Measurements from ENCODE around the gene SERPINA5. TPM values are rescaled to one million over a fixed set of nuclear protein-coding genes. Genes with fewer than 3 reads are reported as not detected.

Gene SERPINA5
- total RNA-seq, 4 donors from 2014 or later: not detected

DNA sequence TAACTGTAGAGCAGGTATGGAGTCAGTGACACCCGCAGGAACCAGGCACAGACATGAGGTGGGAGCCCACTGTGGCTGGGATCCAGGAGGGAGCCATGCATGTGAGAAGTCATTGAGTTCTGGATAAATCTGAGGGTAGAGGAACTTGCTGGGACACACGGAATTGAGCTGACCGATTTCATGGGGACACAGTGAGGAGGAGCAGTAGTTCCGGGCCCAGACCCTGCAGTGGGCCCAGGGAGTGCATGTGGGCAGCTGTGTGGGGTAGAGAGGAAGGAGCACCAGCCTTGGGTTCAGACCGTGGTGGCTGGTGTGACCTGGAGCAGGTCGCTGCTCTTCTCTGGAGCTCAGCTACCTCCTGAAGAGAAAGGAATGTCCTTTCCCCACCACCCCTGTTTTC is 39.4 kb downstream of the SERPINA5 start:
- Histone ChIP-seq H3K9me3 (peaks cover 0 to 16% (median 0%) of the 10 kb centered on the region in 4 donors), H3K36me3 (no peaks in the 10 kb centered on the region), H3K4me3 (no peak overlapping the region), H3K27me3 (no peaks in the 10 kb centered on the region), H3K27ac (no peak overlapping the region), H3K4me1 (no peaks in the 10 kb centered on the region)
- DNase-seq: no peak
- TF ChIP-seq POLR2A (IDR thresholded peaks at IDR 0.05): no peak
- TF ChIP-seq, protein P1, sequence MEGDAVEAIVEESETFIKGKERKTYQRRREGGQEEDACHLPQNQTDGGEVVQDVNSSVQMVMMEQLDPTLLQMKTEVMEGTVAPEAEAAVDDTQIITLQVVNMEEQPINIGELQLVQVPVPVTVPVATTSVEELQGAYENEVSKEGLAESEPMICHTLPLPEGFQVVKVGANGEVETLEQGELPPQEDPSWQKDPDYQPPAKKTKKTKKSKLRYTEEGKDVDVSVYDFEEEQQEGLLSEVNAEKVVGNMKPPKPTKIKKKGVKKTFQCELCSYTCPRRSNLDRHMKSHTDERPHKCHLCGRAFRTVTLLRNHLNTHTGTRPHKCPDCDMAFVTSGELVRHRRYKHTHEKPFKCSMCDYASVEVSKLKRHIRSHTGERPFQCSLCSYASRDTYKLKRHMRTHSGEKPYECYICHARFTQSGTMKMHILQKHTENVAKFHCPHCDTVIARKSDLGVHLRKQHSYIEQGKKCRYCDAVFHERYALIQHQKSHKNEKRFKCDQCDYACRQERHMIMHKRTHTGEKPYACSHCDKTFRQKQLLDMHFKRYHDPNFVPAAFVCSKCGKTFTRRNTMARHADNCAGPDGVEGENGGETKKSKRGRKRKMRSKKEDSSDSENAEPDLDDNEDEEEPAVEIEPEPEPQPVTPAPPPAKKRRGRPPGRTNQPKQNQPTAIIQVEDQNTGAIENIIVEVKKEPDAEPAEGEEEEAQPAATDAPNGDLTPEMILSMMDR (IDR thresholded peaks at IDR 0.05): no peak

DNA sequence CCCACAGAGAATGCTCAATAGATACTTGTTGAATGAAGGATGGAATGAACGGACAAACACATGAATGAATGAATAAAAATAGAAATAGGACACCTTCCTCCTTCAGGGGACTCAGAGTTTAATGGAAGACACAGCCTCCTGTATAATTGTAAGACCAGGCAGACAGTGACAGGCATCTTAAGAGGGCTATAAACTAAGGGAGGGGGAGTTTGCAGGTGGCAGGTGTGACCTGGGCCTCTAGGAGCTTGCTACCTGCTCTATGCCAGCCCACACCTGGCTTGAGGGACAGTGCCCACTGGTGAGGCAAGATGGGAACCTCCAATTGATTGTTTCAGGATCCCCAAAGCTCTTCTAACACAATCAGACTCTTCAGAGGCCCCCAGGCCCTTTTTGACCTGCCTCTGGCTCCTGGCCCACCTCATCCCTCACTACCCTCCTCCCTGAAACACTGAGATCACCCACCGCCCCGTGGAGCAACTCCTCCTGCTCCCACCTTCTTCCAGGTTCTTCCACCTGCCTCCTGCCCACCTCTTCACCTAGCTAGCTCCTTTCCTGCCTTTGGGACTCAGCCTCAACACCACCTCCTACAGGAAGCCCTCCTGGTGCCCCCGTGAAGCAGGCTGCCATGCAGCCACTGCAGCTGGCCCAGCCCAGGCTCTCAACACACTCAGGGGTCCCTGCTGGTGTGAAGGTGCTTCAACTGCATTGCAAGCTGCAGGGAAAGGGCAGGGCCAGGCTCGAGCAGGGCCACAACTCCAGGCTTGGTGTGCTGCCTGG is 40.3 kb downstream of the SERPINA5 start:
- no peak overlapping the region for H3K27ac ChIP-seq
- no peak for DNase-seq
- H3K27me3 ChIP-seq: no peaks in the 10 kb centered on the region
- no peaks in the 10 kb centered on the region for H3K4me1 ChIP-seq
- H3K4me3 ChIP-seq: no peak overlapping the region
- no peaks in the 10 kb centered on the region for H3K36me3 ChIP-seq
- TF ChIP-seq, protein P1 (IDR thresholded peaks at IDR 0.05): no peak
- no peak for TF ChIP-seq POLR2A (IDR thresholded peaks at IDR 0.05)
- H3K9me3 ChIP-seq: peaks cover 0 to 16% (median 0%) of the 10 kb centered on the region in 4 donors

DNA sequence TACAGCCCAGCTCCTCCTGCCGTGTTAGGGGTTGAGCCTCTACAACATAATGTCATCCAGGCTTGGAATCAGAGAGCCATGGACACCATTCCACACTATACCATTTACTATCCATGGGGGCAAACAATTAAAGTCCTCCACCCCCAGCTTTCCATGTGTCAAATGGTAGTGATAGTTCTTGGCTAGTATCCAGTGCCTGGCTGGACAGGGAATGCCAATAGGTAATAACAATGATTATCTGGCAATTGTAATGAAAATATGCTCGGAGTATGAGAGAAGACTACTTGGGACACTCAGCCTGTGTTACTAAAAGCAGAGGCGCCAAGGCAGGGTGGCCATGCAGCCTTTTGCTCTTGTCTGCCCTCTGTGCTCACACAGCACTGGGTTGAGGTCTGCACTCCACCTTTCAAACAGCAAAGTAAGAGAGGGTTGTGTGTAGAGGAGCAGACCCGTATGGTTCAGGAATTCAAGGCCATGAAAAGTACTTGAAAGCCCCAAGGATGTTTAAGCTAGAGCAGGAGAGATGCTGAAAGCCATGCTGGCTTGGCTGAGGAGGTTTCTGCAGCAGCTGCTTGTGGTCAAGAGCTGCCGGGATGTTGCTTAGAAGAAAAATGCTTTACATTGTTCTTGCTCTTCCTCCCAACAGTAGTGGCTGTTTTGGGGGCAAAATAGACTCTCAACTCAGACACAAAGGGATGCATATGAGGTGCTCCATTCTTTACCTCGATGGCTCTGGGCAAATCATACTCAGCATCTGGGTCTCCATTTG is 41.6 kb downstream of the SERPINA5 start:
- TF ChIP-seq POLR2A (IDR thresholded peaks at IDR 0.05): no peak
- TF ChIP-seq, protein P1 (IDR thresholded peaks at IDR 0.05): no peak
- DNase-seq: no peak
- H3K4me3 ChIP-seq: no peak overlapping the region
- no peaks in the 10 kb centered on the region for H3K27me3 ChIP-seq
- H3K27ac ChIP-seq: no peak overlapping the region
- H3K4me1 ChIP-seq: no peaks in the 10 kb centered on the region
- H3K9me3 ChIP-seq: peaks cover 0 to 12% (median 0%) of the 10 kb centered on the region in 4 donors
- H3K36me3 ChIP-seq: no peaks in the 10 kb centered on the region

DNA sequence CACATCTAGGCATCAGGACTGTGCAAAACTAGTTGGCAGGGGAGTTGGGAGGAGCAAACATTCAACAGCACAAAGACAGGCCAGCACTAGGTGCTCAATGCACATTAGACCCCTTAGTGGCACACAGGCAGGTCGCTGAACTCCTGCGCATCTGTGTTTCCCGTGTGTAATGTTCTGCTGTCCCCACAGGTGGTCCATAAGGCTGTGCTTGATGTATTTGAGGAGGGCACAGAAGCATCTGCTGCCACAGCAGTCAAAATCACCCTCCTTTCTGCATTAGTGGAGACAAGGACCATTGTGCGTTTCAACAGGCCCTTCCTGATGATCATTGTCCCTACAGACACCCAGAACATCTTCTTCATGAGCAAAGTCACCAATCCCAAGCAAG is 42.2 kb downstream of the SERPINA5 start:
- TF ChIP-seq POLR2A (IDR thresholded peaks at IDR 0.05): no peak
- TF ChIP-seq, protein P1 (IDR thresholded peaks at IDR 0.05): no peak
- Histone ChIP-seq H3K27ac (no peak overlapping the region), H3K9me3 (peaks cover 0 to 6% (median 0%) of the 10 kb centered on the region in 4 donors), H3K36me3 (no peaks in the 10 kb centered on the region), H3K4me3 (no peak overlapping the region), H3K4me1 (no peaks in the 10 kb centered on the region), H3K27me3 (no peaks in the 10 kb centered on the region)
- DNase-seq: no peak

DNA sequence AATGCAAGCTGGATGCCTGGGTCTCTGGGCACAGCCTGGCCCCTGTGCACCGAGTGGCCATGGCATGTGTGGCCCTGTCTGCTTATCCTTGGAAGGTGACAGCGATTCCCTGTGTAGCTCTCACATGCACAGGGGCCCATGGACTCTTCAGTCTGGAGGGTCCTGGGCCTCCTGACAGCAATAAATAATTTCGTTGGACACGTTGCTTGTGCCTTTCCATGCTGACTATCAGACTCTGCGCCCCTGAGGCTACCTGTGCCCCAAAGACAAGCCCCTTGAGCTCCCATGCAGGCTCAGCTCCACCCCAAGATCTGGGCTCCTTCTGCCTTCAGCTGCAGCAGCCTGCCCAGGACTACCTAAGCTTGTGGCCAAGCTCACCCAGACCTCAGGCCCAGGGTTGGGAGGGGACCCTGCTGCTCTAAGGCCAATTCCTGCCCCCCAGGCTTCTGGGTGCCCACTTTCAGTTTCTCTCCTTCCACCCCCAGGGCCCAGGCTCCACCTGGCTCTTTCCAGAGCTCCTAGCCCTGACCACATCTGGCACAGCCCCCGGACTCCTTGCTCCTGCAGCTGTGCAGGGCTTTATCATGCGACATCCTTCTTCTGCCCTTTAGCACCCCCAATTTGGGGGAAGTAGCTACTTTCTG is 42.8 kb downstream of the SERPINA5 start:
- Histone ChIP-seq H3K4me1 (no peaks in the 10 kb centered on the region), H3K4me3 (no peak overlapping the region), H3K9me3 (peaks cover 0 to 4% (median 0%) of the 10 kb centered on the region in 4 donors), H3K27me3 (no peaks in the 10 kb centered on the region), H3K27ac (no peak overlapping the region), H3K36me3 (no peaks in the 10 kb centered on the region)
- no peak for DNase-seq
- no peak for TF ChIP-seq POLR2A (IDR thresholded peaks at IDR 0.05)
- TF ChIP-seq, protein P1 (IDR thresholded peaks at IDR 0.05): no peak
